GM12873 (cell line): ENCODE data around the gene SIX2.

Experiments
- CTCF ChIP-seq: IDR thresholded peaks from 2 replicates; pipeline ENCODE4 v1.5.1; 2012; ENCODE audit warnings: low read depth, mild to moderate bottlenecking, moderate library complexity, low read length, control low read depth; ENCODE audit not compliant: insufficient read depth; ENCODE audit errors: missing control alignments

The SIX2 gene

GRCh38 chr2:45029215-45029614 is 20.0 kb upstream of the SIX2 start:
- no peak for TF ChIP-seq CTCF

GRCh38 chr2:45028276-45028675 is 19.0 kb upstream of the SIX2 start:
- no peak for TF ChIP-seq CTCF

- TF ChIP-seq CTCF = no peak
Measured at GRCh38 chr2:45026924-45027450, 17.7 kb upstream of the SIX2 start.

- peak; percentile 39 for TF ChIP-seq CTCF
Measured at GRCh38 chr2:45024600-45025291, 15.5 kb upstream of the SIX2 start.

- no peak for TF ChIP-seq CTCF
Measured at GRCh38 chr2:45024097-45024496, 14.8 kb upstream of the SIX2 start.

- no peak for TF ChIP-seq CTCF
Measured at GRCh38 chr2:45020439-45020838, 11.2 kb upstream of the SIX2 start.

- TF ChIP-seq CTCF = no peak
Measured at GRCh38 chr2:45018023-45018422, 8.8 kb upstream of the SIX2 start.
